ENCODE data around the gene DIPK2B.

DIPK2B gene

GRCh38 chrX:45154462-45154861 is 46.2 kb downstream of the DIPK2B start:
- no peak for DNase-seq

- DNase-seq, result no peak
These were observed 46.7 kb downstream of the DIPK2B start for GRCh38 chrX:45154033-45154360.
